GM18511 (cell line): ENCODE measurements around the gene ATXN10.

Experiments
- ATAC-seq: cut with Tn5 transposase; IDR thresholded peaks from one replicate; pipeline ENCODE4 v1.9.1; 2021; ENCODE audit warnings: mild to moderate bottlenecking, moderate library complexity; ENCODE audit not compliant: unreplicated experiment

The ATXN10 gene

DNA sequence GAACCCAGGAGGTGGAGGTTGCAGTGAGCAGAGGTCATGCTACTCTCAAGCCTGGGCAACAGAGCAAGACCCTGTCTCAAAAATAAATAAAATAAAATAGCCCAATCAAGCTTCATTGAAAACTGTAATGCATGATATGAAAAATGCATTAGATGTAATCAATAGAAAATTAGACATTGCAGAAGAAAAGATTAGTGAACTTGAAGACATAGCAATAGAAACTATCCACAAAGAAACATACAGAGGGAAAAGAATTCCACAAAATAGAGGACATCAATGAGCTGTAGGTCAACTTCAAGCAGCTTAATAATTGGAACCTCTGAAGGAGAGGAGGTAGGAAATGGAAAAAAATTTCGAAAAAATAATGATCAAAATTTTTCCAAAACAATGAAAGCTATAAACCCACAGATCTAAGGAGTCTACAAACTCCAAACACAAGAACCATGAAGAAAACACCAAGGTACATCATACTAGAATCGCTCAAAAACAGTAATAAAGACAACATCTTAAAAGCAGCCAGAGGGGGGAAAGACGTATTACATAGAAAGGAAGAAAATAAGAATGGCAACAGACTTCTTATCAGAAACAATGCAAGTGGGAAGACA, 201.1 kb downstream of the ATXN10 start:
- no peak for ATAC-seq

DNA sequence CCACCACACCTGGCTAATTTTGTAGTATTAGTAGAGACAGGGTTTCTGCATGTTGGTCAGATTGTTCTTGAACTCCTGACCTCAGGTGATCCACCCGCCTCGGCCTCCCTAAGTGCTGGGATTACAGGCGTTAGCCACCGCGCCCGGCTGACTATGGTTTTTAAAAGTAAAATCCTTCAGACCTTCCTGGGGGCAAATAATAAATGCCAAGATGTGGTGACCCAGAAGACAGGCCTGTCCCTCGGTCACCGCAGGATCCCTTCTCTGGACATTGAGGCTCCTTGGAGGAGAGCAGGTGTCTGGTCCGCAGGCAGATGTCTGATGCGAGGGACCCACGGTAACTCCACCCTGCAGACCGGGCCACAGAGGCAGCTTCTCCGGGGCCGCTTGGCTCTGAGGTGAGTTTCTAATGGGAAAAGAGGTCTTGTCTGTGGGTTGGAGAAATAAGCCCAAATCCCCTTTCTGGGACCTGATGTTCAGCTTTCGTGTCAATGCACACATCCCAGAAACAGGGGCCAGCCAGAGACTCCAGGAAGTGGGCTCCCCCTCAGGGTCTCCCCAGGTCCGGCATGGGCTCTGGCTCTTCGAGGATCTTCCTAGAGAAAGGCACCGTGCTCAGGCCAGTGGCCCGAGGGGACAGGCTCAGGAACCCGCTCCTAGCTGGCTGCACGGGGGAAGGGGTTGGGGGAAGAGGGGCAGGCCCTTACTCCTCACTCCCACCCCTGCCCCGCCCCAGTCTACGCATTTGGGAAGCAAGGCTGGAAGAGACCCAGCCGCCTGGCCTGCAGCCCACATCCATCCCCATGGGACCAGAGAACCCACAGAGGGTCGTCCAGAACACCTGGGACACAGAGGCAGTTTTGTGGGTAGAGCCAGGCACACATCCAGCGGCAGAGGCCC, 204.8 kb downstream of the ATXN10 start:
- ATAC-seq = no peak

DNA sequence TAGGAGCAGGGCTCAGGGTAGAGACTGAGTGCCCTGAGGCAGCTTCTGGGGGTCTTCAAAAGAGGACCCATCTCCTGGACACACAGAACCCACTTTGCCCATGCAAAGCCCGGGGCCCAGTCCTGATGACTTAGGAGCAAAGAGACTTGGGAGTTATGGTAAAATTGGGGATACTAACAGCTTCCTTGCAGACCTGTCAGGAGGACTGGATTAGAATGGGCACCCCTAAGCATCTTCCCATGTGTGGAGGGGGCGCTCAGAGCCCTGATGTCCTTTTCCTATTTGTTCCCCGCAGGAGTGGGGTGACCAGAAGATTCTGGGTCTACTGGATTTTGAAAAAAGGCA, 205.4 kb downstream of the ATXN10 start:
- ATAC-seq = no peak

DNA sequence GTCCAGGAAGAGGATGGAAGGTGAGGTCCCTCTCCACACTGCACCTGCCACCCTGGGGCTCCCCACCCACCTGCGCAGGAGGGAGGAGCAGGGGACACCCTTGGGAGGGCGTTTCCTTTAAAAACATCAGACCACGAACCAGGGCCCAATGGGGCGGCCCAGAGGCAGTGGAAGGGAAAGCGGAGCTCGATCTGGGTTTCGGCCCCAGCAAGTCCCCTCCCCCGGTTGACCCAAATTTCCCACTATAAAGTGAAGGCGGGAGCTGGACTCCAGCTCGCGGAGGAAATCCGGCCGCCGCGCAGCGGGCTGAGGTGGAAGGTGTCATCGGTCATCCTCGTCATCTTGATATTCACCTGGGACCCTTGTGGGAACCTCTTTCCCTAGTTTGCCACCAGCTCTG, 206.0 kb downstream of the ATXN10 start:
- ATAC-seq = no peak

DNA sequence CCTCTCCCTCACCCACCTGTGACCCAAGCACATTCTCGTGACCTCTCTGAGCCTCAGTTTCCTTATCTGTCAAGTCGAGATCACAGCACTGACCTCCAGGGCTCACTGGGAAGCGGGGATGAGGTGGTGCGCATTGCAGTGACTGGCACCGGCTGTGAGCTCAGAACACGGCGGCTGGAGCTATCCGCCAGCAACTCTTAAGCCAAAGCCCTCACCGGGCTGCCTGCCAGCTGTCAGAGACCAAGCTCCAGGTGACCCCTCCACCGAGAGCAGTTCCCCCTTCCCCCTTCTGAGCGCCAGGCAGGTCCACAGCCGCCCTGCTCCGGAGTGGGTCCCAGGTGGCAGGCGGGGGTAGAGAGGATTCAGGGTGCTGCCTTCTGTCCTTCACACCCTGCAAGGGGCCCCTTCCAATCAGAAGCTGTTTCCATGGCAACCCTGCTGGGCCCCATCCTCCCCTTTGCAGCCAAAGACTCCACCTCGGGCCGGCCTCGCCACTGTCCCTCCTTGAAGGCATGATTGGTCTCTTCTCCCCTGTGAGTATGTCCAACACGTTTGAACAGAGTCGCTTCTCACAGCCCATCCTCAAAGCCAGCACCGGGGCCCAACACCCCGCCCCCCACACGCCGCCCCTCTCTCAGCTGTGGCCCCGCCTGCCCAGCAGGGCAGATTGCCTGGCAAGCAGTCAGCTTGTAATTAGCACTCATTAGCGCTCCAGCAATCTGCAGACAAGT, 206.6 kb downstream of the ATXN10 start:
- ATAC-seq = no peak

DNA sequence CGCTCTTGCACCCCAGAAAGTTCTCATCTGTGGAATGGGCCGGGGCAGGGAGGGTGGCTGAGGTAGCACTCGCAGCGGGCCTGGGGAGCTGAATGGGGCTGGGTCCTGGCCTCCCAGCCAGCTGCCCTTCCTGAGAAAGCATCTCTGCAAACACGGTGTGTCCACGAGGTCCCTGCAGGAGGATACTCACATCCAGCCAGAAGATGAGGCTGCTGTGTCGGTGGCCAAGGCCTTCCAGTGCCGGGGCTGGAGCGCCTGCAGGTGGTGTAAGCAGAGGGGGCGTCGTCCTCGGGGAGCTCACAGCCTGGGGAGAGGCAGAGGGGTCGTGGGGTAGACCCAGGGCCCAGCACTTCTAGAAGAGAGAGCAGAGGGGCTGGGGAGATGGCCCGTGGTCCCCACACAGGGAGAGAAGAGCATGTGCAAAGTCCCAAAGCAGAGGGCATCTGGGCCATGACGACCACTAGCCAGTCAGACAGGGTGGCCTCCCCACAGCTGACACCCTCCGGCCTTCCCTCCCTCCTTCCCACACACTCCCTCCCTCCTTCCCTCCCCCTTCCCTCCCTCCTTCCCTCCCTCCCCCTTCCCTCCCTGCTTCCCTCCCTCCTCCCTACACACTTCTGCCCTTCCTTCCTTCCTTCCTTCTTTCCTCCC, 207.4 kb downstream of the ATXN10 start:
- ATAC-seq = no peak

DNA sequence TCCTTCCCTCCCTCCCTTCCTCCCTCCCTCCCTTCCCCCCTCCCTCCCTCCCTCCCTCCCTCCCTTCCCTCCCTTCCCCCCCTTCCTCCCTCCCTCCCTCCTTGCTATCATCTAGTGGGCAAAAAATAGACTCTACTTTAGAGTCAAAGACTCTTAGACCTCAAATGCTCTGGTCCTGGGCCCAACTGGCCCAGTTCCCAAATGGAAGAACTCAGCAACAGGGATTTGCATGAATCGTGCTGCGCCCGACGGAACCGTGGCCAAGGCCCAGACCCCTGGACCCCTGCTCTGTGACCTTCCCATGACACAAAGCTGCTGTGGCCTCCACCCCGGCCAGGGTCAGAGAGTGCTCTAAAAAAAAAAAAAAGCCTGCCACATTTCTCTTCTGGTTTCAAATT, 207.9 kb downstream of the ATXN10 start:
- ATAC-seq = no peak

DNA sequence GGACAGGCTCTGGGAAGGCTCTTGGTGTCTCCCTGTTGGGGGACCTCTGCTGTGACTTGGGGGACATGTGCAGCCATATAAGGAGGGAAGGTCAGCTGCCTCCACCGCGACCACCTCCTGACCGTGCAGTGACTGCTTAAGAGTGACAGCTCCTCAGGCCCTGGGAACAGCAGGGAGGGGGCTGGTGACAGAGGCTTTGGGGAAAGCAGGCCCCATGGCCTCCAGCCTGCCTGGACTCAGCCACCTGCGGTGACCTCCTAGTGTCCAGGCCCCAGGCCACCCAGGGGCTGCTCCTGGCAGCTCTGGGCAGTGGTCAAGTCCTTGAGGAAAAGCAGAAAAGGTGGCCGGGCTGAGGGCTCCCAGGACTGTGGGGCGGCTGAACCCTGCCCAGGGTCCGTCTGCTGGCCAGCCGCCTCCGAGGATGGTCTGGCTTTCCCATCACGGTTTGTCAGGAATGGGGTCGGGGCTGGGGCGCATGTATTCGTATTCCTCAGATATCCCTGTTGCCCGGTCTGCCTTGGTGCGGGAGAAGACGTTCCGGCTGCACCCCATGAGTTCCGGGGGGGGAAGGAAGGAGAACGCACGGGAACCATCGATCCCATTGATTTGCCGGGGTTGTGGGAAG, 208.6 kb downstream of the ATXN10 start:
- no peak for ATAC-seq

DNA sequence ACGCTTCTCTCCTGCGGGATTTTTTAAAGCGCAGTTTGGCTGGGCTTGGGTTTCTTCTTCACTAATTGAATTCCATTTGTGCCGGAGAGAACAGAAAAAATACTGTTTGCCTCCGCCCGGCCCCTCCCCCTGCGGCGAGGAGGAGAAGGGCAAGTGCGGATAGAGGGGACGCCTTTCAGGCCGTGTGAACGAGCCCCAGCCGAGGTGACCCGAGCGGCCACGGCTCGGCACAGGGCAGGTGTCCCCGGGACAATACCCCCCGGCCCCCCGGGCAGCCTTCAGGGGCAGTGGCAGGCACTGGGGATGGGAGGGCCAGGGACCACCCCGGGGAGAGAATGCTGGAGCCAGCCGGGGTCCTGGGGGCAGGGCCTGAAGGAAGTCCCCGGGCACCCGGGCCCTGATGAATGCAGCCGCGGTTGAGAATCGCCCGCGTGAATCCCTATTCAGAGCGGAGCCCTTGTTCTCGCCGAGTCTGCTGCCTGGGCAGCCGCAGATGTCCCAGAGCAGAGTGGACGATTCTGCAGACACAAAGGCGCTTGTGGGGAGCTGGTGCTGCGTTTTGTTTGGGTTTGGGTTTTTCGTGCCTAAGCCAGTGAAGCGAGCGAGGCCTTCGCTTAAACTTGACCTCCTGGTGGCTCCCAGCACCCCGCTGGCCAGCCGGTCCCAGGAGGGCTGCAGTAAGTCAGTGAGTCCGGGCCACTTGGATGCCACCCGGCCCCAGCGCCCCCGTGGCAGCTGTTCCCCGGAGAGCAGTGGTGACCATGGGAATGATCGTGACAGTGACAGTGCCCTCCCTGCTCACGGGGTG, 209.3 kb downstream of the ATXN10 start:
- ATAC-seq = no peak

DNA sequence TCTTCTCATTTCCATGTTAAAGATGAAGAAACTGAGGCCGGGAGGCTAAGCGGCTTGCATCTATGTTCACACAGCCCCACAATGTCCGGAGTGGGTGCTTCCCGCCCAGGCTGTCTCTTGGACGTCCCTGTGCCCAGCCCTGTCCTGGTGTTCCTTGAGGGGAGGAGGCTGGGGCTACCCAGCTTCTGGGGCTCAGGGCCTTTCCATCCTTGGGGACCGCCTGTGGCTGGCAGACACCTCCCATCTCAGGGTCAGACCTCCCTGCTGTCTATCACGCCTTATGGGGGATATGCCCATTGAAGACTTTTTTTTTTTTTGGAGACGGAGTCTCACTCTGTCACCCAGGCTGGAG, 209.9 kb downstream of the ATXN10 start:
- no peak for ATAC-seq

DNA sequence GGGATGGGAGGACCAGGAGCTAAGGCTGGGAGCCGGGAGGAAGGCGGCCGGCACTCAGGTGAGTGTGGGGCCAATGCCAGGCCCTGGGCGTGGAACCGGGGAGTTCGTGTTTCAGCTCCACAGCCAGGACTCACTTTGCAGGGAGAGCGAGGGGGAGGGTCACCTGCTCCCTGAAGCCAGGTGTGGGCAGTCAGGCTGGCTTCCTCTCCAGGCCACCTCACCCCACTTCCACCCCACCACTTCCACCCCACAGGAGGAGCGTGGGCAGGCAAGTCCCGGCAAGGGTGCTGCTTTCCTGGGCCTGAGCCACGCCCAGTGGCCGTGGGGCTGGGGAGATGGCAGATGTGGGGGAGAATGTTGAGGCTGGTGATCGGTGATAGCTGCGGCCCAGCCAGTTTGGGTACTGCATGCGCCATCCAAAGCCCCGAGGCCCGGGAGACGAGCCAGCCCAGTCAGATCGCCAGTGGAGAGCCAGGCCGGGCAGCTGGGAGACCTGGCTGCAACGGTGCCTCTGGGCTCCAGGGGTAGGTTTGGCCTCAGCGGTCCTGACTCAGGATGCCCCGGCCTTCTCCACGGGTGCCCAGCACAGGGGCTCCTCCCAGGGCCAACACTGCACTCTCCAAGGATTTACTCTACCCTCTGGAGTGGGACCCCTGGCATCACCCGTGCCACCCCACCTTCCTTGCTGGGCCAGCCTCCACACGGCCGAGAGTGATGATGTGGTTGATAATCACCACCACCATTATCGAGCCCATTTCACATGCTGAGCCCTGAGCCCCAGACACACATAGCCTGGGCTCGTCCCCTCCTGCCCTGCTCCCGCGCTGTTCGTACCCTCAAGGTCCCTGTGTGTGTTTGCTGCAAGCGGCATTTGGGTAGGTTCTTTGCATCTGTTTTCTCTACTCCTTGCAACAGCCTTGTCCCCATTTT, 211.5 kb downstream of the ATXN10 start:
- ATAC-seq = no peak

DNA sequence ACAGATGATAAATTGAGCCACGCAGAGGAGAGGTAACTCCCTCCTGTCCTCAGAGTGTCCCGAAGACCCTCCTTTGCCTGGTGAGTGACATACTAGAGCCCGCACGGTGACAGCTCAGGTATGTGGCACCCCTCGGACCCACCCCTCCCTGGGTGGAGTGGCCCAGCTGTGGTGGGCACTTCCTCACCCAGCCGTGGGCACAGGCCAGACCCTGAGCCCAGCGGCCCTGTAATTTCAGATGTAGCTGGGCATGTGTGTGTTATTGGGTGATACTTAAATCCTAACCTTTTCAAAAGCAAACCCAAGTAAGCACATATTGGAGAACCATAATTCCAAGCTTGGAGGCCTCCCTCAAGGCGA, 212.2 kb downstream of the ATXN10 start:
- ATAC-seq = no peak

DNA sequence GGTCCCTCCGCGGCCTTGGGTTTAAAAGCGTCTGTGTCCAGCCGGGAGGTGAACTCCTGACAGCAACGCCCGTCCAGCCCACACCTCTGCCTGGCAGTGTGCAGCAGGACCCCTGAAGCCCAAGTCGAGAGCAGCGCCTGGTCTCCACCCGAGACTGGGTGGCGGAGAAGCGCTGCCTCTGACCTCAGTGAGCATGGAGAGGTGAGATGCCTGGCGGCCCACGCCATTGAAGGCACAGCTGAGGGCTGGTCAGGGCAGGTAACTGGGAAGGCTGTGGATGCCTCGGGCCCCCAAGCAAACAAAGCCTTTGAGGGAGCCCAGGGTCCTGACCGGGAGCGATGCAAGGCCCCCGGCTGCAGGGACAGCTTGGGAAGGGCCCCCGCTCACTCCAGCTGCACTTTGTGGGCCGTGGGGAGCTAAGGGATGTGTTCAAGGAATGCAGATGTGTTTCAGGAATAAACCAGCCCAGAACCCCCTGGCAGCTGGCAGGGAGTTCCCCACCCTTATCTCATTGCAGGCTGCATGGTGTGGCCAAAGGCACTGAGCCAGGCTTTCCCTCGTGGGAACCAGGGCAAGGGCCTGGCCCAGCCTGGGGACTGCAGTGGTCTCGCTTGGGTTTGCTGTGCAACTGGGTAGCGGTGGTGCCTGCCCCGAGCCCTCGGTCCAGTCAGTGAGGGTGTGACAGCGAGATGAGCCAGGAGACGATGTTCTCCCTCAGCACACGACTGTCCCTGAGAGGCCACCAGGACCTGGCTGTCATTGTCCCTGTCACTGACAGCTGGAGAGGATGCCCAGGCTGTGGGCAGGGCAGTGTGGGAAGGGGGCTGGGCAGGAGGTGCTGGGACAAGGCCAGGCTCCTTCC, 212.8 kb downstream of the ATXN10 start:
- ATAC-seq = no peak

DNA sequence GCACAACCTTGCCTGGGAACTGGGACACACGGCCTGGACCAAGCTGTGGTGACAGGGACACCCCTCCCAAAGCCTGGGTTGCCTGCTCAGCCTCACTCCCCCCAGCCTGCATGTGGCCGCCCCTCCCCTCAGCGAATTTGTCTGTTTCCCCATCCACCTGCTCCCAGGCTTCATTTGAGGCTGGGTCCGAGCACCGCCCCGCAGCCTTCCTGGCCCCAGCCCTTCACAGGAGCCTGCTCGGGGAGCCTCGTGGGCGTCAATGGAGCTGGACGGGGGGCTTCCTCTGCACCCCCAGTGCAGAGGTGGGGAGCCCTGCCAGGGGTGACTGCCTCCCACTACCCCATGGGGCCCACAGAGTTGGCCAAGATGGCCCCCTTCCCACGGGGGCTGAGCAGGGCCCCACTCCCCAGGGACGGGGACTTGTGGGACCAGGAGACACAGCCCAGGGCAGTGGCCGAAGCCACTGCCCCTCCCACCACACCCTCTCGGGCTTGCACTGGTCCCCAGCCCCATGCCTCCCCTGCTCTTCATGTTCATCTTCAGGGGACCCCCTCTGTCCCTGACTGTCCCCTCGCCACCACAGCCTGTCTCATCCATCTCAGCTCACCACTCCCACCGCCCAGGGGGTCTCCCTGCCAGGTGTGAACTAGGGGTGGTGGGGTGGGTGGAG, 213.7 kb downstream of the ATXN10 start:
- no peak for ATAC-seq

DNA sequence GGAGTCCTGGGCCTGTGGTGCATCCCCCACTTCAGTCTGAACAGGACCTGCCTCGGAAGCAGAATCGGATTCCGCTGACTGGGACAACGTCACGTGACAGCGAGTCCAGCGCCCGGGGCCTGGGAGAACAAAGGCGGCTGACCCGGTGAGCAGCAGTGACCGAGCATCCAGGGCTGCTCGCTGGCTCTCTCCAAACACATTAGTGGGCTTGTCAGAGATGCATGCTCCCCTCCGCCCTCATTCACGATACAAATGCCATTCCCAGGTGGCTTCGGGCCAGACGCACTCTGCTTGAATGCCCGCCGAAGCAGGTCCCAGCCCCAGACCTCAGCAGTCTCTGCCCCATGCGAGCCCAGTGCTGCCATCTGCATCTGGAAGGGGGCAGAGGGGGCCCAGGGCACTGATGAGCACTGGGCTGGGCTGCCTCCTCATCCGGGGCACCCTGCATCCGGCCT, 214.3 kb downstream of the ATXN10 start:
- ATAC-seq = no peak

DNA sequence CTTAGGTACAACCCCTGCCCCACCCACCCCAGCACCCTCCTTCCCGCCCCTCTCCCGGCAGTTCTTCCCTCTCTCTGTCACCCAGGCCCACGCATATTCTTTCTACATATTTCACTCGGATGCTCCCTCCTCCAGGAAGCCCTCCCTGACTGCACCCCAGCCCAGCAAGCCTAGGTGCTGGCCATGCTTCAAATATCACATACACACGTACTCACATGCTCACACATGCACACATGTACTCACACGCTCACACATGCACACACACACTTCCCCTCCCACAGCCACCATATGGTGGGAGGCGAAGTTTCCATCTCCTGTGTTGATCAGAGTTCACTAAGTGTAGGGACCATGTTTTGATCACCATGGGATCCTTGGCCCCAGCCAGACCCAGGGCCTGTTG, 214.9 kb downstream of the ATXN10 start:
- ATAC-seq = no peak

DNA sequence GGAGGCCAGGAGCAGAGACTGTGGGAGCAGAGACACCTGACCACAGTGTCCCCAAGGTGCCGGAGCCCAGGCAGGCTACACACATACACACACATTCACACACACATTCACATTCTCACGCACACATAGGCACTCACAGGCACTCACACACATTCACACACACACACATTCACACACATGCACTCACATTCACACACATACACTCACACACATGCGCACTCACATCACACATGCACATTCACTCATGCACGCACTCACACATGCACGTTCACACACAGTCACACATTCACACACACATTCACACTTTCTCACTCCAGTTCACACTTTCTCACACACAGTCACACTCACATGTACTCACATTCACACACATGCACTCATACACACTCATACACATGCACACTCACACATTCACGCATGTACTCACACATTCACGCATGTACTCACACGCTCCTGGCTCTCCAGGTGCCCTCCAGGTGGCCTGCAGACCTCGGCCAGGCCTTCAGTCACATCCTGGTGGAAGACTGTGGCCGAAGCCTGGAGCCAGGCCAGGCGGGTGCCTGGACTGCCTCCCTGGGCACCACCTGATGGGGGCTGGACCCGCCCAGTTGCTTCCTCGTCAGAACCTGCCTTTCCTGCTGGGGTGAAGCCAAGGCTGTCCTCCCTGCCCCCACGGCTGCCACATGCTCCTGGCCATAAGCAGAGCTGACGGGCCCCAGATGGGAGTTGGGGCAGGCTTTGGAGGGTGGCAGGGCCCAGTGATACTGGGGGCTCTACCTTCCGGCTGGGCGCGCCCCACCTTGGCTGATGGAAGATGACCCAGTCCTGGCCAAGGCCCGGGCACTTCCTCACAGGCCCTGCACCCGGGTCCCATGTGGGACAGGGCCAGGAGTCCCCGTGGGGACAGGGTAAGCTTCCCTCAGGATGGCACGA, 215.8 kb downstream of the ATXN10 start:
- ATAC-seq = no peak
